ENCODE measurements around the gene GMCL2. TPM values are rescaled to one million over a fixed set of nuclear protein-coding genes. Genes with fewer than 3 reads are reported as not detected.

Gene GMCL2
- total RNA-seq, 1 experiment from 2014 or later: not detected

DNA sequence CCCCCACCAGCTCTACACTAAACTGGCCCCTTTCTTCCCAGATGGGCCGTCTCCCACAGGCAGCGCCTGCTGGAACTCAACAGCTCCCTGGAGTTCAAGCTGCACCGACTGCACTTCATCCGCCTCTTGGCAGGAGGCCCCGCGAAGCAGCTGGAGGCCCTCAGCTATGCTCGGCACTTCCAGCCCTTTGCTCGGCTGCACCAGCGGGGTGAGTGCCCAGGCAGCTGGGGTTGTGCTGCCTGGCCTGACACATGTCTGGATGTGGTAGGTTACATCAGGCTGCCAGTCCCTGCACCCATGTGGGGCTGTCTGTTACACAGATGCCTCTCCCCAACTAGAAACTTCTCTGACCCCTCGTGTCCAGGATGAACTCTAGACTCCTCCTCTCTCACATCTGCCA lies 43.3 kb downstream of the GMCL2 start:
- H3K18ac ChIP-seq (ENCODE audit: insufficient read length, low read depth, low read length): no peak overlapping the region
- H4K5ac ChIP-seq (ENCODE audit: insufficient read length, low read depth, low read length): no peak overlapping the region
- no peak overlapping the region for H2BK20ac ChIP-seq (ENCODE audit: low read depth, low read length, poor library complexity, severe bottlenecking)
- H3K27ac ChIP-seq (ENCODE audit: insufficient read length, low read depth, low read length): no peak overlapping the region
- H2BK5ac ChIP-seq (ENCODE audit: insufficient read length, low read length): no peak overlapping the region
- peaks cover 2% of the 10 kb centered on the region for H4K20me1 ChIP-seq (ENCODE audit: control insufficient read depth, insufficient read depth, insufficient read length)
- H3K14ac ChIP-seq (ENCODE audit: insufficient read depth, low read length): no peak overlapping the region
- no peaks in the 10 kb centered on the region for H3K4me1 ChIP-seq (ENCODE audit: insufficient read depth, low read length)
- no peak overlapping the region for H3K9ac ChIP-seq (ENCODE audit: extremely low read depth, insufficient read length, low read length)
- H3K23ac ChIP-seq (ENCODE audit: insufficient read length, low read depth, low read length): no peak overlapping the region
- peaks cover 63 to 91% (median 78%) of the 10 kb centered on the region in 3 experiments; a peak in 6 of 7 replicates for H3K36me3 Mint-ChIP-seq (ENCODE audit: insufficient read depth in 1 of 3, low read depth in 3 of 3)
- H3K79me1 ChIP-seq (ENCODE audit: insufficient read depth, low read depth, low read length, poor library complexity, severe bottlenecking): no peaks in the 10 kb centered on the region
- H3K4ac ChIP-seq (ENCODE audit: low read depth, low read length): no peak overlapping the region
- no peak overlapping the region for H3K4me2 ChIP-seq (ENCODE audit: insufficient read depth, insufficient read length, low read length)
- no peak overlapping the region for H3K56ac ChIP-seq (ENCODE audit: insufficient read length, low read depth, low read length)
- peak overlapping the region in 2 of 3 experiments; percentile 34 to 48; a peak in 2 of 7 replicates for H3K27ac Mint-ChIP-seq
- H3T11ph ChIP-seq (ENCODE audit: low read length): no peak overlapping the region
- no peak overlapping the region for H4K91ac ChIP-seq (ENCODE audit: insufficient read length, low read depth, low read length)
- H3K9me3 Mint-ChIP-seq: no peaks in the 10 kb centered on the region
- peaks cover 0 to 3% of the 10 kb centered on the region in 2 experiments; a peak in 1 of 4 replicates for H3K4me1 Mint-ChIP-seq
- H3K79me2 ChIP-seq (ENCODE audit: insufficient read depth, low read length): no peaks in the 10 kb centered on the region
- H3K27me3 Mint-ChIP-seq (ENCODE audit: low read depth): no peaks in the 10 kb centered on the region
- no peak overlapping the region for H4K8ac ChIP-seq (replicated peaks; ENCODE audit: insufficient read length, low read depth, low read length)
- no peak for DNase-seq
- no peak overlapping the region for H2BK15ac ChIP-seq (ENCODE audit: low read depth, low read length)
- H2AFZ ChIP-seq (ENCODE audit: low read length): no peak overlapping the region
- no peak overlapping the region for H2BK12ac ChIP-seq (ENCODE audit: insufficient read length, low read depth, low read length)
- no peak overlapping the region for H3K4me3 Mint-ChIP-seq
- no peaks in the 10 kb centered on the region for H3K9me3 ChIP-seq (ENCODE audit: control insufficient read depth, low read depth, low read length)
- TF ChIP-seq, protein P1, sequence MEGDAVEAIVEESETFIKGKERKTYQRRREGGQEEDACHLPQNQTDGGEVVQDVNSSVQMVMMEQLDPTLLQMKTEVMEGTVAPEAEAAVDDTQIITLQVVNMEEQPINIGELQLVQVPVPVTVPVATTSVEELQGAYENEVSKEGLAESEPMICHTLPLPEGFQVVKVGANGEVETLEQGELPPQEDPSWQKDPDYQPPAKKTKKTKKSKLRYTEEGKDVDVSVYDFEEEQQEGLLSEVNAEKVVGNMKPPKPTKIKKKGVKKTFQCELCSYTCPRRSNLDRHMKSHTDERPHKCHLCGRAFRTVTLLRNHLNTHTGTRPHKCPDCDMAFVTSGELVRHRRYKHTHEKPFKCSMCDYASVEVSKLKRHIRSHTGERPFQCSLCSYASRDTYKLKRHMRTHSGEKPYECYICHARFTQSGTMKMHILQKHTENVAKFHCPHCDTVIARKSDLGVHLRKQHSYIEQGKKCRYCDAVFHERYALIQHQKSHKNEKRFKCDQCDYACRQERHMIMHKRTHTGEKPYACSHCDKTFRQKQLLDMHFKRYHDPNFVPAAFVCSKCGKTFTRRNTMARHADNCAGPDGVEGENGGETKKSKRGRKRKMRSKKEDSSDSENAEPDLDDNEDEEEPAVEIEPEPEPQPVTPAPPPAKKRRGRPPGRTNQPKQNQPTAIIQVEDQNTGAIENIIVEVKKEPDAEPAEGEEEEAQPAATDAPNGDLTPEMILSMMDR (conservative IDR thresholded peaks at IDR 0.05): no peak
- no CpG with 5 or more reads among the region's 10 CpGs for WGBS (ENCODE audit: extremely low coverage, insufficient read length, low lambda C conversion rate)
- H2AK5ac ChIP-seq (ENCODE audit: insufficient read length, low read length): no peak overlapping the region
- no peaks in the 10 kb centered on the region for H3K23me2 ChIP-seq (ENCODE audit: insufficient read length, low read depth, low read length, poor library complexity, severe bottlenecking)
- H3K27me3 ChIP-seq (ENCODE audit: insufficient read depth, low read length): no peaks in the 10 kb centered on the region
- no peak overlapping the region for H2BK120ac ChIP-seq (ENCODE audit: low read depth, low read length, poor library complexity, severe bottlenecking)

All from H9 (cell line).